GM12874 (cell line): ENCODE results near the gene TOMM40.

Source experiments
- TF ChIP-seq, protein P1 (sequence below): IDR thresholded peaks from 2 replicates; pipeline ENCODE4 v1.5.1; 2011; ENCODE audit warnings: low read depth, mild to moderate bottlenecking, control low read depth, low read length, moderate library complexity; ENCODE audit not compliant: insufficient read depth

Gene TOMM40

DNA sequence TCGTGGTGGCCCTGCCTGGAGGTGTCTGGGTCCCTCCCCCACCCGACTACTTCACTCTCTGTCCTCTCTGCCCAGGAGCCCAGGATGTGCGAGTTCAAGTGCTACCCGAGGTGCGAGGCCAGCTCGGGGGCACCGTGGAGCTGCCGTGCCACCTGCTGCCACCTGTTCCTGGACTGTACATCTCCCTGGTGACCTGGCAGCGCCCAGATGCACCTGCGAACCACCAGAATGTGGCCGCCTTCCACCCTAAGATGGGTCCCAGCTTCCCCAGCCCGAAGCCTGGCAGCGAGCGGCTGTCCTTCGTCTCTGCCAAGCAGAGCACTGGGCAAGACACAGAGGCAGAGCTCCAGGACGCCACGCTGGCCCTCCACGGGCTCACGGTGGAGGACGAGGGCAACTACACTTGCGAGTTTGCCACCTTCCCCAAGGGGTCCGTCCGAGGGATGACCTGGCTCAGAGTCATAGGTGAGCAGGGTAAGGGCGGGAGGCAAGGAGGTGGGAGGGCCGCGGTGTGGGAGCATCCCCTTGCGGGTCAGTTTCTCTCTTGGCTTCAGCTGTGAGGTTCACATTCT is 25.8 kb upstream of the TOMM40 start:
- TF ChIP-seq, protein P1, sequence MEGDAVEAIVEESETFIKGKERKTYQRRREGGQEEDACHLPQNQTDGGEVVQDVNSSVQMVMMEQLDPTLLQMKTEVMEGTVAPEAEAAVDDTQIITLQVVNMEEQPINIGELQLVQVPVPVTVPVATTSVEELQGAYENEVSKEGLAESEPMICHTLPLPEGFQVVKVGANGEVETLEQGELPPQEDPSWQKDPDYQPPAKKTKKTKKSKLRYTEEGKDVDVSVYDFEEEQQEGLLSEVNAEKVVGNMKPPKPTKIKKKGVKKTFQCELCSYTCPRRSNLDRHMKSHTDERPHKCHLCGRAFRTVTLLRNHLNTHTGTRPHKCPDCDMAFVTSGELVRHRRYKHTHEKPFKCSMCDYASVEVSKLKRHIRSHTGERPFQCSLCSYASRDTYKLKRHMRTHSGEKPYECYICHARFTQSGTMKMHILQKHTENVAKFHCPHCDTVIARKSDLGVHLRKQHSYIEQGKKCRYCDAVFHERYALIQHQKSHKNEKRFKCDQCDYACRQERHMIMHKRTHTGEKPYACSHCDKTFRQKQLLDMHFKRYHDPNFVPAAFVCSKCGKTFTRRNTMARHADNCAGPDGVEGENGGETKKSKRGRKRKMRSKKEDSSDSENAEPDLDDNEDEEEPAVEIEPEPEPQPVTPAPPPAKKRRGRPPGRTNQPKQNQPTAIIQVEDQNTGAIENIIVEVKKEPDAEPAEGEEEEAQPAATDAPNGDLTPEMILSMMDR: no peak

DNA sequence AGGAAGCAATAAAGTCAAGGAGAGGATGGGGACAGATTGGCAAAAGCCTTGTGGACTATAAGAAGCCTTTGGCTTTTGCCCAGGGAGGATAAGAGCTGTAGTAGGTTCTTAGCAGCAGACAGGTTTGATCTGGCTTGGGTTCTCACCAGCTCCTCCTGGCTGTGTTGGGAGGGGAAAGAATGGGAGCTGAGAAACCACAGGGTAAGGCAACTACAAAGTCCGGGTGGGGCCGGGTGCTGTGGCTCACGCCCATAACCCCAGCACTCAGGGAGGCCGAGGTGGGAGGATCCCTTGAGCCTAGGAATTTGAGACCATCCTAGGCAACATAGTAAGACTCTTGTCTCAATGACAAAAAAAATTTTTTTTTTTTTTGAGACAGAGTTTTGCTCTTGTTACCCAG is 24.4 kb upstream of the TOMM40 start:
- TF ChIP-seq, protein P1: no peak

DNA sequence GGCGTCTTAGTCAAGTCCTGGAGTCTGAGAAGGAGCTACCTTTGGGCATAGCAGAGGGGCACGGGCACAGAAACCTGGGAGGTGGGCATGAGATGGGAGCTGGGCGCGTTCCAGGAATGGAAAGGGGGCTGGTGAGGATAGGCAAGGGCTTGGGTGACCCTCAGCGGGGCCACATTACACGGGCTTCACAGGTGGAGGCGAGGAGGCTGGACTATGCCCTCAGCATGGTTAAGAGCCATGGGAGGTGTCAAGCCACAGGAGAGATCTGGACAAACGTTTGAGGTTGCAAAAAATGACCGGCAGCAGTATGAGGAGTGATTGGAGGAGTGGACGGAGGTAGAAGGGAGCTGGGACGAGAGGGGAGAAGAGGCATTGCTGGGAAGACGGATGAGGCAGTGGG is 23.5 kb upstream of the TOMM40 start:
- TF ChIP-seq, protein P1: no peak

DNA sequence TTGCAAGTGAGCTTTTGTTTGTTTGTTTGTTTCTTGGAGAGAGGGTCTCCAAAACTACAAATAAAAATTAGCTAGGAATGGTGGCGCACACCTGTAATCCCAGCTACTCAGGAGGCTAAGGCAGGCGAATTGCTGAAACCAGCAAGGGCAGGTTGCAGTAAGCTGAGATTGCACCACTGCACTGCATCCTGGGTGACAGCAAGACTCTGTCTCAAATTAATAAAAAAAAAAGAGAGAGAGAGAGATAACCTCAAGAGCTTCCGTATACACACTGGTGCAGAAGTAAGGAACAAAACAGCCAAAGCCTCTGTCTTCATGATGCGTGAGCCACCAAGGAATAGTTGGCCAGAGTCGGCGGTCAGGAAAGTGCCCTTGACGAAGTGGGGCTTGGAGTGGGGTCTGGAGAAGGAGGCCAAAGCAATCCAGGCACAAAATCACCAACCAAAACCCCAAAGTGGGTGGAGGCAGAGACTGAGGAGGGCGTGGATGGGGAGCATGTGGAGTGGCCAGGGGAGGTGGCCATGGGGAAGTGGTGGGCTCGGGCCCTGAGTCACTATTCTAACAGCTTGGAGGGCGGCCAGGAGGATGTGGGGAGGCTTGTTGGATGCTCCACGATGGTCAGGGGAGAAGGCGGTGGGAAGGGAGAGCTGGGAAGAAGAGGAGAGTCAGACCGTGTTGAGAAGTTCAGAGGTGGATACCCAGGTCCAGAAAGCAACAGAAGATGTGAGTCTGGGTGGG is 21.2 kb upstream of the TOMM40 start:
- TF ChIP-seq, protein P1: no peak

DNA sequence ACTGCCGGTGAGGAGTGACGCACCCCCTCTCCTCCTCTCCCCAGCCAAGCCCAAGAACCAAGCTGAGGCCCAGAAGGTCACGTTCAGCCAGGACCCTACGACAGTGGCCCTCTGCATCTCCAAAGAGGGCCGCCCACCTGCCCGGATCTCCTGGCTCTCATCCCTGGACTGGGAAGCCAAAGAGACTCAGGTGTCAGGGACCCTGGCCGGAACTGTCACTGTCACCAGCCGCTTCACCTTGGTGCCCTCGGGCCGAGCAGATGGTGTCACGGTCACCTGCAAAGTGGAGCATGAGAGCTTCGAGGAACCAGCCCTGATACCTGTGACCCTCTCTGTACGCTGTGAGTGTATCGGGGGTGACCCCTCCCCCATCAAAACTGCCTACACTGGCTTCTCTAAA is 19.2 kb upstream of the TOMM40 start:
- TF ChIP-seq, protein P1: no peak

DNA sequence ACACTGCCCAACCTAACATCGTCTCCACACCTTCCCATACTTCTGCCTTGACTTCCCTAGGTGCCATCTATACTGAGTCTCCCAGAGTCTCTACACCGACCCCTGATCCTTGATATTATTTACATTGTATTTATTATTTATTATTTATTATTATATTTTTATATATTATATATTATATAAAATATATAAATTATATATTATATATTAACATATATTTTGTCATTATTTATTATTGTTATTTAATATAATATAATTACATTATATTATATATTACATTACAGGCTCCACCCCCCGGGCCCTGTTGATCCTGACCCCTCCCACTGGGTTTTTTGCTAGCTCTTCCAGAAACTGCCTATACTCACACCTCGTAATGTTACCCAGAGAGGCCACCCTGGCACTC is 18.4 kb upstream of the TOMM40 start:
- TF ChIP-seq, protein P1: no peak

DNA sequence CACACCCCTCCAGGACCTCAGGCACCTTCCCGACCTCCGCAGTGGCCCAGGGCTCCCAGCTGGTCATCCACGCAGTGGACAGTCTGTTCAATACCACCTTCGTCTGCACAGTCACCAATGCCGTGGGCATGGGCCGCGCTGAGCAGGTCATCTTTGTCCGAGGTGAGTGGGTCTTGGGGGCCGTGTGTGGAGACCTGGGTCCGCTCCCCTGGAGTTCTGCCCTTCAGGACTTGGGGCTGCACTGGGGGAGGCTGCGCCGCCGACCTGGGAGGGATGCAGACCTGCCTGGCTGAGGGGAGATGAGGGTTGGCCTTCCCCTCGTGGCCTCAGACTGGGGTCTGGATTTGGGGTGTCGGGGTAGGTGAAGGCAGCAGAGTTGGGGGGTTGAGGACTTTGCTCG is 16.7 kb upstream of the TOMM40 start:
- TF ChIP-seq, protein P1: no peak
